Testis (tissue), 2 donors: ENCODE measurements around the gene SERPINB6.
"Not testable (repeated sequence)": the region's sequence is repeated elsewhere in the genome, so short reads cannot be mapped to it uniquely, and the experiment has no call there.

Source experiments
- CTCF ChIP-seq, 3 experiments: fragments of 450-650 bp in 2 of 3; fragments of 200-600 bp in 1 of 3; sonication (generic) in 1 of 3; IDR thresholded peaks; one replicate each; pipeline ENCODE4 v1.5.1; 2016 to 2019; ENCODE audit warnings: antibody characterized with exemption in 3 of 3, mild to moderate bottlenecking in 2 of 3, moderate library complexity in 1 of 3
- POLR2A ChIP-seq: fragments of 450-650 bp; IDR thresholded peaks from one replicate; pipeline ENCODE4 v1.6.1; 2017; ENCODE audit warnings: antibody characterized with exemption, mild to moderate bottlenecking, moderate library complexity

DNA sequence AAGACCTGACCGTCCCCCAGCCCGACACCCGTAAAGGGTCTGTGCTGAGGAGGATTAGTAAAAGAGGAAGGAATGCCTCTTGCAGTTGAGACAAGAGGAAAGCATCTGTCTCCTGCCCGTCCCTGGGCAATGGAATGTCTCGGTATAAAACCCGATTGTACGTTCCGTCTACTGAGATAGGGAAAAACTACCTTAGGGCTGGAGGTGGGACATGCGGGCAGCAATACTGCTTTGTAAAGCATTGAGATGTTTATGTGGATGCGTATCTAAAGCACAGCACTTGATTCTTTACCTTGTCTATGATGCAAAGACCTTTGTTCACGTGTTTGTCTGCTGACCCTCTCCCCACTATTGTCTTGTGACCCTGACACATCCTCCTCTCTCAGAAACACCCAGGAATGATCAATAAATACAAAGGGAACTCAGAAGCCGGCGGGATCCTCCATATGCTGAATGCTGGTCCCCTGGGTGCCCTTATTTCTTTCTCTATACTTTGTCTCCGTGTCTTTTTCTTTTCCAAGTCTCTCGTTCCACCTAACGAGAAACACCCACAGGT lies 62.2 kb downstream of the SERPINB6 start:
- TF ChIP-seq CTCF (IDR thresholded peaks at IDR 0.05); POLR2A: not testable (repeated sequence)
